Measurements from ENCODE around the gene CAMK1D.

GRCh38 chr10:12526311-12526710 lies 177.0 kb downstream of the CAMK1D start:
- TF ChIP-seq POLR2A (IDR thresholded peaks at IDR 0.05) (no peak), POLR2AphosphoS5 (IDR thresholded peaks at IDR 0.05) (no peak)
